HG03521 (cell line): ENCODE data around the gene FAM111A.
"Not testable (repeated sequence)": the region's sequence is repeated elsewhere in the genome, so short reads cannot be mapped to it uniquely, and the experiment has no call there.

Experiments
- ATAC-seq: cut with Tn5 transposase; IDR thresholded peaks from one replicate; pipeline ENCODE4 v1.9.1; 2021; ENCODE audit warnings: mild to moderate bottlenecking, moderate library complexity; ENCODE audit not compliant: unreplicated experiment

Gene FAM111A, protein sequence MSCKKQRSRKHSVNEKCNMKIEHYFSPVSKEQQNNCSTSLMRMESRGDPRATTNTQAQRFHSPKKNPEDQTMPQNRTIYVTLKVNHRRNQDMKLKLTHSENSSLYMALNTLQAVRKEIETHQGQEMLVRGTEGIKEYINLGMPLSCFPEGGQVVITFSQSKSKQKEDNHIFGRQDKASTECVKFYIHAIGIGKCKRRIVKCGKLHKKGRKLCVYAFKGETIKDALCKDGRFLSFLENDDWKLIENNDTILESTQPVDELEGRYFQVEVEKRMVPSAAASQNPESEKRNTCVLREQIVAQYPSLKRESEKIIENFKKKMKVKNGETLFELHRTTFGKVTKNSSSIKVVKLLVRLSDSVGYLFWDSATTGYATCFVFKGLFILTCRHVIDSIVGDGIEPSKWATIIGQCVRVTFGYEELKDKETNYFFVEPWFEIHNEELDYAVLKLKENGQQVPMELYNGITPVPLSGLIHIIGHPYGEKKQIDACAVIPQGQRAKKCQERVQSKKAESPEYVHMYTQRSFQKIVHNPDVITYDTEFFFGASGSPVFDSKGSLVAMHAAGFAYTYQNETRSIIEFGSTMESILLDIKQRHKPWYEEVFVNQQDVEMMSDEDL

DNA sequence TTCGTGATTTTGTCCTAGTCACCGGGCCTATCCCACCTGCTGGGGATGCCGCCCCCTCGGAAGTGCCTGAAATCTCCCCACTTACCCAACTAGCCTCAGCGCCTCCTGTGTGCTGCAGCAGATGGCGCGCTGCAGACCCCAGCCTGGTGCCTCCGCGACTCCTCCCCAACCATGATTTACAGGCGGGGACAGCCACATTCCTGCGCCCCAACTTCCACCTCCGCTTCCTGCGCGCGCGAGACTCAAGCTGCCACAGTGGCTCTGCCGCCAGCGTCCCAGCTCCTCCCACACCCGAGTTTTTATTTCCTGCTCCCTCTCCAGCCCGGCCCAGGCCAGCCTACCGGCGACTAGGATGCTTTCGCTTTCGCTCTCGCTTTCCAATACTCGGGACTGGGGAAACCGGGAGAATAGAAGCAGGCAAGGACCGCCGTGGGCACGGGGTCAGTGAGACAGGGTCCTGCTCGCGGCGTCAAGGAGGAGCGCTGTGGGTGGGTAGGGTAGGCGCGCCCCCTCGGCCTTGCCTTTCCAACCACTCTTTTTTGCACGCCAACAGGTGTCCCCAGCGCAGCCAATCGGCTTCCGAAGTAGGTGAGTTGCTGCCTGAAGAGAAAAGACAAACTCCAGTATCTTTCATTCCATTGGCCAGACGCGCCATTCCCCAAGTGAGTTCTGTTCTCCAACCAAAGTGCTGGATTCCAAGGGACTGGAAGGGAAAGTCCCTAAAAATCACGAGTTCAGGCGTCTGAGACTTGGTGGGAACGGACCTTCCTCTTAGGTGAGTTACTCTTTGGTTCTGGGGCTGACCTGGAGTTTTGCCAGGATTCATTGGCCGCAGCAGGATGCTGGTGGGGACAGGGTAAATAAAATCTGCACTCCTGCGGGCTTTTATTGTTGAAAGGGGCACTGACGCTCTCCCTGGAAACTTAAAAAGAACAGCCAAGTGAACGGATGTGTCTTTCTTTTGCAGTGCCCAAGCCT is at the start of gene FAM111A:
Gene FAM111A, plus strand, starts transcription at position 327 of the 978 bp plus-strand sequence. CDS start 6,017 bp downstream, outside the sequence.
- ATAC-seq: peak; percentile 64

DNA sequence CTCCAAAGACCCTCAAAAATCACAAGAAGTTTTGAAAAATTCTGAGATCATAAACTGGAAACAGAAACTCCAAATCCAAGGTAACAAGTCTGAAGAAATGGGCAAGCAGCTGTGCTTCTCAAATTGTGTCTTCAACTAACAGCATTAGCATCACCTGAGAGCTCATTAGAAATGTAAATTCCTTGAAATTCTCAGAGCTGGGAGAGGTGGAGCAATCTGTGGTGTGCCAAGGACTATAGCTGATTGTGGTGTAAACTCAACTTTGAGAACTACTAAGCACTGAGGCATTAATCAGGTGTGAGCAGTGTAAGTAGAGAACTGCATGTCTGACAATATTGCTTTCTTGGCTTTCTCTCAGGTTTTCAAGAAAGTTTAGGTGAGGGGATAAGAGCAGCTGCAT is 49.1 kb upstream of the FAM111A start:
- ATAC-seq: not testable (repeated sequence)

DNA sequence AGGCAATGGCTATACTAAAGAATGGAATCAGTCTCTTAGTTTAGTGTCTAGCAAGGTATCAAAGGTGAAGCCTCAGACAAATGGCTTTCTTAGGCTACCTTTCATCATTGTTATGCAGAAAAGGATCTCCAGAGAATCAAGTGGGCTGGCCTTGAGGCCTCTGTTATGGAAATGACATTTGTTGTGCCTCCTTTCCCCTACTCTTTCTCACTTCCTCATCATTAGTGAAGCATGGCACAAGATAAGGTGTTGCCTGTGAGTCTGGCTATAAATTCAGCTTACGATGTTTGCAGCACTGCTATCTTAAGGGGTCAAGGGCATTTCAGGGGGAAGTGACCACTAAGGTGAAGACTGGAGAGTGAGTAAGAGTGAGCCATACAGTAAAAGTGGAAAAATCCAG is 47.4 kb upstream of the FAM111A start:
- ATAC-seq: peak; percentile 76

DNA sequence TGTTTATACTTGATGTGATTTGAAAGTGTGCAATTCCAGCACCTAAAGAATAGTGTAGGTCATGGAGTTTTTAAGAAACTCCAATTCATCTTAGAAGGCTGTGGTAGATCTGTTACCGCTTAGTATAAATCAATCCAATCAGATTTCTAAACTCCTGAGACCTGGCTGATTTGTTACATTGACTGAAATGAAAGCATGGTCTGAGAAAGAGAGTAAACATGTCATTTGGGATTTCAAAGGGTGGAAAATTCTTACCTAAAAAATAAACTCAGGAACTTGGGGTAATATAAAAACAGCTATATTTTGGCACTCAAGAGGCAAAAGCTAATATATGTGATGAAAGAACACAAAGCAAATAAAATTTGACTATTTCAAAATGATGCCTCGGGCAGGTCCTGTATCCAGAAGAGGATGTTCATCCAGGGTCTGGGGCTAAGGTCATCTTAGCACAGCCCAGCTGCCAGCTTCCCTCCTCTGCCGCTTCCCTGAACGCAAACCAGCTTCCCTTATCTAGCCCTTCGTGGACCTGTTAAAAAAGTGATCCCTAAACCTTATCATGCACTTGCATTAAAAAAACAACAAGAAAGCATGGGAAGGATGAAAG is 46.6 kb upstream of the FAM111A start:
- not testable (repeated sequence) for ATAC-seq

DNA sequence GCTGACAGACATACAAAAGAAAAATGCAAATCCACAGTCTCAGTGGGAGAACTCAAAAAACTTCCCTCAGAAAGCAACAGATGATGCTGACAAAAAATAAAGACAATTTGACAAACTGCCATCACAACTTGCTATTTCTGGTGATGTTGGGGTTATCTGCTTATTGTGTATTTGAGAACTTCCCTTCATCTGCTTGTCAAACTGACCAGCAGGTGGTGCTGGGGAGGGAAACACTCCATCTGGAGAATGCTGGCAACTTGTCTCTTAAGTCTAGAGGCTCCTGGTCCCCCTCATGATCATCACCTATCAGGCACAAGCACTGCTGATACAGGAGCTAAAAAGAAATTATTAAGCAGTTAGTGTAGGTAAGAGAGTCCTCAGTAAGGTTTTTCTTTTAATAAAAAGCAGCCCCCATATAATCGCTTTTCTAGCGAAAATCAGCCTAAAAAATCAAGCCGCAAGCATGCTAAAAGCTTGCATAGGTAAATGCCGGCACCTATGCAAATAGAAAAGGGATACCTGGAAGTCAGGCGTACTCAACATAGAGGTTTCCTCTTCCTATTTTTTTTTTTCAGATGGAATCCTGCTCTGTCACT is 45.4 kb upstream of the FAM111A start:
- no peak for ATAC-seq

DNA sequence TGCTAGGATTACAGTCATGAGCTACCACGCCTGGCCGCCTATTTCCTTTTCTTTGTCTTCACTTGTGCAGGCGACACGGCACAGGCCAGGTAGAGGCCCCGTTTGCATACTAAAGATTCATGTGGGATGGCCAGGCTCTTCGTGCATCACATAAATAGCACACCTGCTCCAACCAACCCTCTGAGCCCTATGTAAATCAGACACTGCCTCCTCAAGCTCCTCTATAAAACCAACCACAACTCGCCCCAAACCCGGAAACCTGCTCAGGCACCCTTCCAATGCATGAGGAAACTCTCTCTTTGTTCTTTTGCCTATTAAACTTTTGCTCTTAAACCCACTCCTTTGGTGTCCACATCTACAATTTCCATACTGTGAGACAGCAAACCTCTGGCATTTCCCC is 44.7 kb upstream of the FAM111A start:
- ATAC-seq: not testable (repeated sequence)

DNA sequence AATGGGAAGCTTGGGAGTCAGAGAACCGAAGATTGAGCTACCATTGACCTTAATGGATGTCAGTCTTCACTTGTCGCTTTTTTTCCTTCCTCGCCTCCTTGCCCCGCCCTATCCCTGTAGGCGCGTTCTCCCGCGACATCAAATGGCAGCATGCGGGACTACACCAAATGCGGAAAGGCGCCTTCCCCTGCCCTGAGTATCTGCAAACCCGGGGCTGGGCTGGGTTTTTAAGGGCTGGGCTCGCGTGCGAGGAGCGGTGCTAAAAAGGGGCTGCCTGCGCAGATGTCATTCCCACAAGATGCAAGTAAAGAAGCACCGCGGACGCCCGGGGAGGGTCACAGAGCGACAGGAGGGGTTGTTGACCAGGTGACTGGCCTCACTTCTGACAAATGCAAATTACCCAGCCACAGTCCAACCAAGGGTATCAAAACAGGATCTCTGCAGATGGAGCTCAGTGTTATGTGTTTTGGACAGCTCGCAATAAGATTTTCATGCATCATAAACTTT is 40.3 kb upstream of the FAM111A start:
- peak; percentile 65 for ATAC-seq

DNA sequence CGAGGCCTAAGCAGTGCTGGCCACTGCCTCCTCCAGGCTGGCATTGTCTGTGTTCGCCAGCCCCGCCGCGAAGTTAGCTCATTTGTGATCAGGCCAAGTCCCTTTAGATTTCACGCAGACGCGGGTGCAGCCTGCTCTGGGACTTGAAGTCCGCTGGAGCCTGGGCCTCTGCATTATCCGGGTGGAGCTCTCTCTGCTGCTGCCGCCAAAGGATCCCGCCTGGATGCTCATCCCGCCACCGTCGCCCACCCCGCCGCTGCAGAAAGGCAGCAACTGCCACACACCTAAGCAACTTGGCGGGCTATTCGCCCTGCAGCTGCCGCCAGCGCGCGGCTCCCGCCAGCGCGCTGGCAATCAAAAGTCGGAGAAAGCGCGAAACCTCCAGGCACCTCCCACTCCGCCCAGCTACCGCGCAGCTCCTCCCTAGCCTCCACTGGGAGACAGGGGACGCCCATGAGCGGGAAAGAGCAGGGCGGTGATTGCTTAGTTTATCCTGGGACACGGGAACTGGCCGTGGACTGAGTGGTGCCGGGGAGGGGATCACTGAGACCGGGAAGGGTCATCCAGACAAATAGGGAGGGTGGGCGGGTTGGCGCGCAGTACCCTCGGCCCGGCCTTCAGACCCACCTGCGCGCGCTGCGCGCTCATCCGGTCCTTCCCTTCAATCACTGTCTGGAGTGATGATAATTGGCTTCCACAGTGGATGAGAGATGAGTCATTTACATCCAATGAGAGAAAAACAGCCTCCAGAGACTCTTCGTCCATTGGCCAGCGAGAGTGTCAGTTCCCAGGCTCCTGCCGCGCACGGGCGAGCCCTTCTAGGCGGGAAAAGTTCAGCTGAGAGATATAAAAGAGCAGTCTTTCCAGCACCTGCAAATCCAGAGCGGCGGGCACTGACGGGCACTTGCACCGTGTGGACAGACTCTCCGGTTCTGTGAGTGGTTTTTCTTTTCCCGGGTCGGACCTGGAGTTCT is 36.0 kb upstream of the FAM111A start, which contains the start of gene FAM111B:
Gene FAM111B, plus strand, starts transcription at position 875 of the 974 bp plus-strand sequence. CDS start 2,389 bp downstream, outside the sequence.
- peak; percentile 67 for ATAC-seq

DNA sequence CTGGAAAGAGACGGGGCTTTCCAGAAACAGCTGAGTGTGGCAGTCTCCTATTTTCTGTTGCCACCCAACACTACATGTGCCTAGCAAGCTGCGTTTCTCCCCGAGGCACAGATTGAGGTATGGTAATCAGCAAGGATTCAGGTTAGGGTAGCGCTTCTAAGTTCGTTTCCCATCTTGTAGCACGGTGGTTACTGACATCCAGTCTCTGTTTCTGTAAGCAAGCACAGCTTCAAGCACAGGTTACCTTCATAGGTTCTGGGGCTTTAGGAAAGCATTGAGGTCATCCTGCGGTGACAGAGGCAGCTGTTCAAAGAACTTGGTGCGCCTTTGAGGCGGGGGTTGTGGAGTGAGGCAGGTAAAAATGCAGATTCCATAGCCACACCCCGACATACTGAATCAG is 34.9 kb upstream of the FAM111A start:
- ATAC-seq: not testable (repeated sequence)

DNA sequence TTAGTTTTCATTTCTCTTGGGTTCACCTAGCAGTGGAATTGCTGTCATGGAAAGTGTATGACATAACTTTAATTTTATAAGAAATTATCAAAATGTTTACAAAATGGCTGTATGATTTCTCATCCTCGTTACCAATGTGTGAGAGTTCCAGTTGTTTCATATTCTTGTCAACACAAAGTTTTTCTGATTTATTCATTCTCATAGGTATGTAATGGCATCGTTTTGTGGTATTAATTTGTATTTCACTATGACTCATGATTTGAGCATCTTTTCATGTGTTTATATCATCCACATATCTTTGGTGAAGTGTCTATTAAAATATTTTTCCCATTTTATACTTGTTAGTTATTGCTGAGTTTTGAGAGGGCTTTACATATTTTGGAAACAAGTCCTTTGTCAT is 30.2 kb upstream of the FAM111A start:
- no peak for ATAC-seq

DNA sequence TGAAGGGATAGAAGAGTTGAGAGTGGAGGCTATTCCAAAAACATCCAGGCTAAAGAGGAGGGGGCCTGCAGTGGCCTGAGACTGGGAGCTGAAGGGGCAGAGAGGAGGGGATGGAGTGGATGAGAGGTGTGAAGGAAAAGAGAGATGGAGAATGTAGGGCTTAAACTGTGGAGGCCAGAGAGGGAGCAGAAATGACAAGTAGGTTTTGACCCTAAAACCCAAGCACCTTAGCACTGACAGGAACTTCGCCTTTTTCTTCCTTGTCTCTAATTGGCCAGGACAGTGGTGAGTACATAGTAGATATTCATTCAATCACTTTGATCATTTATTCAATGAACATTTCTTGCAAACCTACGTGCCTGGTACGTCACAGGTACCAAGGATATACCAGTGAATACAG is 28.3 kb upstream of the FAM111A start:
- no peak for ATAC-seq

DNA sequence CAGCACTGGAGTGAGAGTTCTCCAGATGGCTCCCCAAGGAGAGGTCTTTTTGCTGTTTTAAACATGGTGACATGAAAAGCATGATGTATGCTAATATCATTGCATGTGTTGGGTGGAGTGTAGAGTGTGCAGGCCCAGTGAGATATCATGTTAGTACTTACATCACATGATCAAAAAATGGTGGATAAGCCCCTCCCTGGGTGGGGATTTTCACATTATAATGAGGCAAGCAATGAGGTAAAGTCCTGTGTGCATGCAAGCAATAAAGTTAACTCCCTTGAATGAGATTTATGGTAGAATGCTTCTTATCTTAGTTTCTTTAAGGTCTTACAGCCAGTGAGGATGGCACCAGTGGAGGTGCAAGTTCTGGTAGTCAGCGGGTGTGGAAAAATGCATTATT is 27.1 kb upstream of the FAM111A start:
- no peak for ATAC-seq

DNA sequence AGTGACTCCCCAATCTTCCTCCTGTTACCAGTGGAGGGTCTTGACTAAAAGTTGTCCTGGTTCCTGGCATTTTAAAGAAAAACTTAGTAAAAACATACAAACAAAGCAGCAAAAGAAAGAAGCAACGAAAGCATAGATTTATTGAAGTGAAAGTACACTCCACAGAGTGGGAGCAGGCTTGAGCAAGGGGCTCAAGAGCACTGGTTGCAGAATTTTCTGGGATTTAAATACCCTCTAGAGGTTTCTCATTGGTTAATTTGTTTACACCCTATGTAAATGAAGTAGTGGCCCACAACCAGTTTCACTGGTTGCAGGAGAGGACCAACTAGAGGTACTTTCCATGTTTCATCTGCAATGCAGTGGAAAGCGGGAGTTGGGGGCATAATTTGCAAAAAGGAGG is 24.9 kb upstream of the FAM111A start:
- no peak for ATAC-seq

DNA sequence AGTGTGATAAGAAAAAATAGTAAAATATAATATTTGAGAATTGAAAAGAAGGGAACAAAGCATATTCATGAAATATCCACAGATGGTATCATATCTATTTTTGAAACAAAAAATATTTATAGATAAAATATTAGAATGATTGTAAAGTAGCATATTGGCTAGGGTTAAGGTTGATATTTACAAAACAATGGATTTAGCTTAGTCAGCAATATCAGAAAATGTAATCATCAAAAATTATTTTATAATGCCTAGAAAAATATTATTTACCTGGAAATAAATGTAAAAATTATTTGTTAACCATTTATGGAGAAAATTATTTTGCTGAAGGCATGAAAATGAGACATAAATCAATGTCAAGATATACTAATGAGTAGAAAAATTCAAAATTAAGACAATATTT is 22.8 kb upstream of the FAM111A start:
- no peak for ATAC-seq

DNA sequence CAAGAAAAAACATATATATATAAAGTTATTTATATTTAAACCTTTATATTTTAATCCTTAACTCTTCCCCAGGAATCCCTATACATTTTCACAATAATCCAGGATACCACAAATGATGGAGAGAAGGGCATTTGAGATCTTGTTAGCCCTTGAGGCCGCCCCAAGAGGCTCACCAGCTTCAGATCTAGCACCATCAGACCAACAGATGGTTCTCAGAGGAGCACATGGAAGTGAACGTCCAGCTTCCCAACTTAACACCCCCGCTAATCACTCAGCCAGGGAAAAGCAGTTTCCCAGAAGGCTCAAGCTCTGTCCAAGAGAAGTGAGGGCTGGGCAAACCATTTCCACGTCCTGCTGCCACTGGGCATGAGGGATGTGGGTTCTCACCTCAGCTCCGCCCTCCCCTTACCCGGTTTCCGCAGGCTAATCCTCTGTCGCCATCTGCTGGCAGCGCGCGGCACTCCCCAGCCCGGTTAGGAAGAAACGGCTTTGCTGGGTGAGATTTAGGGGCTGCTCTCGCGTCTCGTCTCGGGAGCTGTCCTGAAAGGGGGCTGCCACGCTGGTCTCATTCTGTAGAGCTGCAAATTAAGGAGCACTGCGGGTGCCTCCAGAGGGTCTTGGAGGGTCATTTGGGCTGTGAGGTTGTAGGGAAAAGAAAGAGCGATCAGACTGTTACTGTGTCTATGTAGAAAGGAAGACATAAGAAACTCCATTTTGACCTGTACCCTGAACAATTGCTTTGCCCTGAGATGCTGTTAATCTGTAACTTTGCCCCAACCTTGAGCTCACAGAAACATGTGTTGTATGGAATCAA is 6.8 kb upstream of the FAM111A start:
- peak; percentile 96 for ATAC-seq

DNA sequence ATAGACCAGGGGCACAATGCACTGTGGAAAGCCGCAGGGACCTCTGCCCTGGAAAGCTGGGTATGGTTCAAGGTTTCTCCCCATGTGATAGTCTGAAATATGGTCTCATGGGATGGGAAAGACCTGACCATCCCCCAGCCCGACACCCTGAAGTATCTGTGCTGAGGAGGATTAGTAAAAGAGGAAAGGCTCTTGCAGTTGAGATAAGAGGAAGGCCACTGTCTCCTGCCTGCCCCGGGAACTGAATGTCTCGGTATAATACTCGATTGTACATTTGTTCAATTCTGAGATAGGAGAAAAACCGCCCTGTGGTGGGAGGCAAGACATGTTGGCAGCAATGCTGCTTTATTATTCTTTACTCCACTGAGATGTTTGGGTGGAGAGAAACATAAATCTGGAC is 6.1 kb upstream of the FAM111A start:
- not testable (repeated sequence) for ATAC-seq

DNA sequence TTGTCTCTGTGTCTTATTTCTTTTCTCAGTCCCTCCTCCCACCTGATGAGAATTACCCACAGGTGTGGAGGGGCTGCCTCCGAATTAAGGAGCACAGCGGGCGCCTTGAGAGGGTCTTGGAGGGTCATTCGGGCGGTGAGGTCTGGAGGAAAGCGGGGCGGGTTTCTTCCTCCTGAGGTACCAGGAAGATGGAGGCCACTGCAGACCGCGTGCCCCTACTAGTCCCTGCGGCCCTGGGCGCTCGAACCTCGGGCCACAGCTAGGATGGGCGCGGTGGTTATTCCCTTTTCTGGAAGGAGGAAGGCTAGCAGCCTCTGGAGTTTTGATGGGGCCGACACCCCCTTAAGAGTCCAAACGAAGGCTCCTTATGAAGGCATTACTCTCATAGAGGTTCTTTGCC is 5.5 kb upstream of the FAM111A start:
- ATAC-seq: no peak

DNA sequence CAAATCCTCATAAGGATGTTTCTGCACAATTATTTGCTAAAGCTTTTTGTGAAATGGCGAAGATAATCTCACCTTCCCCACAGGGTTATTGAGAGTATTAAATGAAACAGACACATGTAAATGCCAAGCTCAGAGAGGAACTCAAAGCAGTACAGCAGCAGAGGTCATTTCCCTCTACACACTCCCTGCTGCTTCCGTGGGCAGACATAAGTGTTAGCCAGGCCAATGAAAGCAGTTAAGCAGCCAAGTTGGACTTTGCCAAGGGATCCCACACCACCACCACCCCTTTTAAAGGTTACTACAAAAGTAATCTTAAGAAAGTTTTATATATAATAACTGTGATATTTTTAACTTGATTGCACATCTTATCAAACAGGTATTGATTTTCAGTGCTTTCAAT is 4.0 kb upstream of the FAM111A start:
- ATAC-seq: no peak
